B cell (primary cell): Measurements from ENCODE around the gene ORMDL2. TPM values are rescaled to one million over a fixed set of nuclear protein-coding genes. Genes with fewer than 3 reads are reported as not detected.

Experiments
- ATAC-seq: fragments of 200-7000 bp; cut with Tn5 transposase; one replicate; pipeline ENCODE4 v1.10.0; 2021; ENCODE audit warnings: low read depth, mild to moderate bottlenecking, moderate number of reproducible peaks, moderate library complexity
- CTCF ChIA-PET: fragments of 350-600 bp; sonication (Branson Sonifier 250); formaldehyde crosslinking; loops from one replicate; lab custom pipeline; 2021; ENCODE audit warnings: antibody characterized with exemption, inconsistent platforms; lab: Charles Lee
- POLR2A ChIA-PET: fragments of 350-600 bp; sonication (Branson Sonifier 250); formaldehyde crosslinking; loops from one replicate; lab custom pipeline; 2021; ENCODE audit warnings: antibody characterized with exemption; lab: Charles Lee
- DNase-seq: peaks from one replicate; pipeline ENCODE4 v3.0.0; 2013
- H2AFZ ChIP-seq: 2 replicates; pipeline ENCODE4 v1.6.1; 2012; ENCODE audit warnings: mild to moderate bottlenecking, low read depth, low read length; ENCODE audit not compliant: insufficient read depth, poor library complexity, severe bottlenecking
- H3K27ac ChIP-seq, 2 donors: 1 replicate in 1 of 2; 2 replicates in 1 of 2; pipeline ENCODE4 v1.5.1; 2012 to 2013; ENCODE audit warnings: low read length in 2 of 2, mild to moderate bottlenecking in 2 of 2, moderate library complexity in 1 of 2
- H3K27me3 ChIP-seq, 4 experiments: fragments of 200-600 bp in 1 of 4; sonication (generic) in 1 of 4; replicated peaks in 1 of 4; 1 replicate in 2 of 4; 2 replicates in 2 of 4; pipeline versions ENCODE4 v1.6.1 to v1.7.0; 2013 to 2016; ENCODE audit warnings: low read length in 3 of 4, mild to moderate bottlenecking in 2 of 4, mixed read lengths in 1 of 4, moderate library complexity in 1 of 4; ENCODE audit not compliant: insufficient read depth in 4 of 4, control insufficient read depth in 3 of 4; ENCODE audit errors: control extremely low read depth in 1 of 4
- H3K36me3 ChIP-seq, 2 experiments: replicated peaks in 1 of 2; 1 replicate in 1 of 2; 2 replicates in 1 of 2; pipeline versions ENCODE4 v1.6.1 to v1.7.1; 2013; ENCODE audit warnings: low read length in 1 of 2; ENCODE audit not compliant: insufficient read depth in 2 of 2, control insufficient read depth in 1 of 2; ENCODE audit errors: control extremely low read depth in 1 of 2, extremely low read depth in 1 of 2
- H3K4me1 ChIP-seq, 2 donors: fragments of 200-600 bp in 1 of 2; sonication (generic) in 1 of 2; 1 replicate in 1 of 2; 2 replicates in 1 of 2; pipeline versions ENCODE4 v1.5.1 to v1.6.1; 2013 to 2017; ENCODE audit warnings: low read length in 2 of 2; ENCODE audit not compliant: control insufficient read depth in 2 of 2, insufficient read depth in 2 of 2
- H3K4me2 ChIP-seq: replicated peaks from 2 replicates; pipeline ENCODE3; 2012; ENCODE audit warnings: mild to moderate bottlenecking, low read depth, low read length; ENCODE audit not compliant: poor library complexity, severe bottlenecking
- H3K4me3 ChIP-seq, 5 experiments: fragments of 200-600 bp in 1 of 5; sonication (generic) in 1 of 5; 1 replicate in 3 of 5; 2 replicates in 2 of 5; pipeline versions ENCODE4 v1.5.1 to v1.7.0; 2011 to 2016; ENCODE audit warnings: low read length in 4 of 5, mild to moderate bottlenecking in 4 of 5, low read depth in 2 of 5, control low read depth in 1 of 5, moderate library complexity in 1 of 5; ENCODE audit not compliant: insufficient read depth in 1 of 5; ENCODE audit errors: control extremely low read depth in 1 of 5, extremely low read depth in 1 of 5
- H3K79me2 ChIP-seq: fragments of 200-600 bp; sonication (generic); one replicate; pipeline ENCODE4 v1.6.0; 2016; ENCODE audit warnings: low read length; ENCODE audit not compliant: control insufficient read depth, insufficient read depth
- H3K9ac ChIP-seq: fragments of 200-600 bp; sonication (generic); 2 replicates; pipeline ENCODE4 v1.6.1; 2017; ENCODE audit warnings: mild to moderate bottlenecking, low read length, moderate library complexity
- H3K9me3 ChIP-seq, 3 donors: one replicate each; pipeline versions ENCODE4 v1.6.1 to v1.7.1; 2013; ENCODE audit warnings: low read length in 2 of 3; ENCODE audit not compliant: control insufficient read depth in 2 of 3, insufficient read depth in 1 of 3; ENCODE audit errors: control extremely low read depth in 1 of 3
- H4K20me1 ChIP-seq: 2 replicates; pipeline ENCODE4 v1.6.0; 2012; ENCODE audit warnings: mild to moderate bottlenecking, low read length; ENCODE audit not compliant: insufficient read depth, control insufficient read depth, poor library complexity, severe bottlenecking
- H3K27ac Mint-ChIP-seq: one replicate; pipeline ENCODE4 v1.8.0; 2021; ENCODE audit warnings: mixed read lengths
- H3K27me3 Mint-ChIP-seq: one replicate; pipeline ENCODE4 v1.8.0; 2021; ENCODE audit warnings: mixed read lengths
- H3K4me1 Mint-ChIP-seq: one replicate; pipeline ENCODE4 v1.8.0; 2021; ENCODE audit warnings: mixed read lengths
- H3K4me3 Mint-ChIP-seq: one replicate; pipeline ENCODE4 v1.8.0; 2021; ENCODE audit warnings: mixed read lengths
- H3K9me3 Mint-ChIP-seq: one replicate; pipeline ENCODE4 v1.8.0; 2022; ENCODE audit warnings: mixed read lengths; ENCODE audit not compliant: insufficient read depth
- EZH2 ChIP-seq: IDR thresholded peaks from 2 replicates; pipeline ENCODE4 v1.6.1; 2012; ENCODE audit warnings: borderline replicate concordance, low read depth, mild to moderate bottlenecking, moderate library complexity, low read length; ENCODE audit not compliant: insufficient read depth, poor library complexity, severe bottlenecking
- WGBS: methylation state at CpG from one replicate; pipeline ENCODE4 v1.1.5; 2013; ENCODE audit warnings: missing lambda C conversion rate; ENCODE audit not compliant: insufficient coverage; 5-methylcytosine and 5-hydroxymethylcytosine counted together
- intact Hi-C: fragments of 100-400 bp; cut with micrococcal nuclease; formaldehyde crosslinking; loops from one replicate; pipeline ENCODE4 v1.10.0; 2022
- polyA plus RNA-seq: library from polyadenylated mRNA; depleted of rRNA; stranded (reverse); fragments of >200 nt; gene quantifications from 2 replicates; pipeline ENCODE4 v1.2.3, GENCODE V29; 2012
- total RNA-seq, 2 donors: library from RNA; stranded (reverse); fragments of 120-200 nt in 1 of 2; gene quantifications; 1 replicate in 1 of 2; 2 replicates in 1 of 2; pipeline versions ENCODE4 v1.2.3 to v1.2.4, GENCODE V29; 2013 to 2022
- TF ChIP-seq, protein P1 (sequence below): fragments of 200-600 bp; IDR thresholded peaks from one replicate; pipeline ENCODE4 v1.8.0; 2022; ENCODE audit warnings: antibody characterized with exemption, mild to moderate bottlenecking

ORMDL2 gene
- total and polyA plus RNA-seq, 2 donors (not counting 1 experiment from before 2014, with no cell fraction given) = 22.7 to 41.9 TPM

DNA sequence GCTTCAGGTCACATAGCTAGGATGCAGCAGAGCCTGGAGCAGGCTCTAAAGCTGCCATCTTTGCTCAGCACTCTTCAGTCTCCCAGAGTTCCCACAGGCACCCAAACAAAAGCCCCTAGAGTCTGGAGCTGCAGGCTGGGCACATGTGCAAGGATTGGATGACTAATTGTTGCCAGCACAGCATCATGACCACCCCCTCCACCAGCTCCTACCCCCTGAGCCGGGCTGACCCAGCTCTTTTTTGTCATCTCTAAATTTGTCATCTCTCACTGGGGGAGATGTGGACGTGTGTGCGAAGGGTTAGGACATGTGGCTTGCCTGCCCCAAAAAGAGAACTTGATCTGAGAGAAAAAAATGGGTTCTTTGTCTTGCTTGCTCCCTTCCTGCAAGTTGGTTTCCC, 29.2 kb downstream of the ORMDL2 start:
- no peak for ATAC-seq
- no peaks in the 10 kb centered on the region for H3K4me1 ChIP-seq
- H3K27me3 Mint-ChIP-seq = peaks cover 28% of the 10 kb centered on the region

GRCh38 chr12:55847603-55848291, 29.9 kb downstream of the ORMDL2 start:
- intact Hi-C loops = no loop called here
- WGBS = 67% methylated on average over 3 of the region's 6 CpGs
- Histone ChIP-seq H4K20me1 (no peaks in the 10 kb centered on the region), H3K9ac (no peak overlapping the region), H3K9me3 (no peaks in the 10 kb centered on the region), H3K4me1 (no peaks in the 10 kb centered on the region), H3K4me3 (no peak overlapping the region), H3K27me3 (peaks cover 0 to 10% (median 9%) of the 10 kb centered on the region in 4 experiments), H3K27ac (no peak overlapping the region), H2AFZ (no peak overlapping the region), H3K4me2 (no peak overlapping the region), H3K79me2 (no peaks in the 10 kb centered on the region), H3K36me3 (no peaks in the 10 kb centered on the region)
- POLR2A ChIA-PET = no interaction called here
- ATAC-seq (no peak), DNase-seq (no peak)
- Mint-ChIP-seq H3K27me3 (peaks cover 30% of the 10 kb centered on the region), H3K27ac (no peak overlapping the region), H3K4me3 (no peak overlapping the region), H3K9me3 (no peaks in the 10 kb centered on the region), H3K4me1 (no peaks in the 10 kb centered on the region)
- CTCF ChIA-PET = interaction anchor here (1.1 kb wide), 1 partner anchor 93 kb away, joined by 3 read pairs; no protein-coding TSS in a partner anchor
- no peak for TF ChIP-seq EZH2
- TF ChIP-seq, protein P1, sequence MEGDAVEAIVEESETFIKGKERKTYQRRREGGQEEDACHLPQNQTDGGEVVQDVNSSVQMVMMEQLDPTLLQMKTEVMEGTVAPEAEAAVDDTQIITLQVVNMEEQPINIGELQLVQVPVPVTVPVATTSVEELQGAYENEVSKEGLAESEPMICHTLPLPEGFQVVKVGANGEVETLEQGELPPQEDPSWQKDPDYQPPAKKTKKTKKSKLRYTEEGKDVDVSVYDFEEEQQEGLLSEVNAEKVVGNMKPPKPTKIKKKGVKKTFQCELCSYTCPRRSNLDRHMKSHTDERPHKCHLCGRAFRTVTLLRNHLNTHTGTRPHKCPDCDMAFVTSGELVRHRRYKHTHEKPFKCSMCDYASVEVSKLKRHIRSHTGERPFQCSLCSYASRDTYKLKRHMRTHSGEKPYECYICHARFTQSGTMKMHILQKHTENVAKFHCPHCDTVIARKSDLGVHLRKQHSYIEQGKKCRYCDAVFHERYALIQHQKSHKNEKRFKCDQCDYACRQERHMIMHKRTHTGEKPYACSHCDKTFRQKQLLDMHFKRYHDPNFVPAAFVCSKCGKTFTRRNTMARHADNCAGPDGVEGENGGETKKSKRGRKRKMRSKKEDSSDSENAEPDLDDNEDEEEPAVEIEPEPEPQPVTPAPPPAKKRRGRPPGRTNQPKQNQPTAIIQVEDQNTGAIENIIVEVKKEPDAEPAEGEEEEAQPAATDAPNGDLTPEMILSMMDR = no peak

More for the DNA sequence above, 29.2 kb downstream of the ORMDL2 start:
- POLR2A ChIA-PET = no interaction called here
- Histone ChIP-seq H2AFZ (no peak overlapping the region), H3K27me3 (peaks cover 0 to 10% (median 9%) of the 10 kb centered on the region in 4 experiments), H3K79me2 (no peaks in the 10 kb centered on the region), H4K20me1 (no peaks in the 10 kb centered on the region), H3K4me2 (no peak overlapping the region), H3K4me3 (no peak overlapping the region), H3K36me3 (no peaks in the 10 kb centered on the region), H3K9me3 (no peaks in the 10 kb centered on the region), H3K27ac (no peak overlapping the region), H3K9ac (no peak overlapping the region)
- H3K27ac Mint-ChIP-seq = no peak overlapping the region
- DNase-seq = no peak
- CTCF ChIA-PET = interaction anchor here (1.1 kb wide), 1 partner anchor 93 kb away, joined by 3 read pairs; no protein-coding TSS in a partner anchor
- intact Hi-C loops = no loop called here
- WGBS = no CpG with 5 or more reads among the region's 3 CpGs
- H3K4me1 Mint-ChIP-seq = no peaks in the 10 kb centered on the region
- no peak overlapping the region for H3K4me3 Mint-ChIP-seq
- no peaks in the 10 kb centered on the region for H3K9me3 Mint-ChIP-seq
- TF ChIP-seq, protein P1 = no peak
- TF ChIP-seq EZH2 = no peak
